Suprapubic skin (tissue), 4 donors: ENCODE data around the gene PCNT. TPM values are rescaled to one million over a fixed set of nuclear protein-coding genes. Genes with fewer than 3 reads are reported as not detected.
"Not testable (repeated sequence)": the region's sequence is repeated elsewhere in the genome, so short reads cannot be mapped to it uniquely, and the experiment has no call there.

ENCODE experiments used
- DNase-seq, 2 donors: peaks; one replicate each; pipeline ENCODE4 v3.0.0-alpha.2; 2019; ENCODE audit warnings: low spot score in 2 of 2
- H3K27ac ChIP-seq: fragments of 200-600 bp; sonication (generic); one replicate; pipeline ENCODE4 v1.5.1; 2019
- H3K27me3 ChIP-seq: fragments of 200-600 bp; sonication (generic); one replicate; pipeline ENCODE4 v1.5.1; 2019
- H3K36me3 ChIP-seq: fragments of 200-600 bp; sonication (generic); one replicate; pipeline ENCODE4 v1.5.1; 2019
- H3K4me1 ChIP-seq: fragments of 200-600 bp; sonication (generic); one replicate; pipeline ENCODE4 v1.5.1; 2019
- H3K4me3 ChIP-seq: fragments of 200-600 bp; sonication (generic); one replicate; pipeline ENCODE4 v1.5.1; 2019; ENCODE audit warnings: mild to moderate bottlenecking
- H3K9me3 ChIP-seq: fragments of 200-600 bp; sonication (generic); one replicate; pipeline ENCODE4 v1.5.1; 2019
- EP300 ChIP-seq: sonication (generic); formaldehyde crosslinking; IDR thresholded peaks from one replicate; pipeline ENCODE4 v1.6.1; 2017; ENCODE audit warnings: antibody characterized with exemption
- POLR2A ChIP-seq, 2 donors: fragments of 450-650 bp; IDR thresholded peaks; one replicate each; pipeline ENCODE4 v1.6.1; 2017; ENCODE audit warnings: antibody characterized with exemption in 2 of 2, mild to moderate bottlenecking in 2 of 2, moderate library complexity in 2 of 2
- POLR2AphosphoS5 ChIP-seq, 3 donors: sonication (generic); formaldehyde crosslinking; IDR thresholded peaks; one replicate each; pipeline ENCODE4 v1.6.1; 2017; ENCODE audit warnings: antibody characterized with exemption in 3 of 3
- WGBS: methylation state at CpG from one replicate; pipeline ENCODE4 v1.1.5; 2018; 5-methylcytosine and 5-hydroxymethylcytosine counted together
- total RNA-seq, 4 donors: library from RNA; depleted of rRNA; stranded (reverse); fragments of >200 nt; gene quantifications; one replicate each; pipeline ENCODE4 v1.1.0, GENCODE V29; 2016
- TF ChIP-seq, protein P1 (sequence below), 2 donors: fragments of 200-600 bp in 1 of 2; fragments of 450-650 bp in 1 of 2; sonication (generic) in 1 of 2; IDR thresholded peaks; one replicate each; pipeline ENCODE4 v1.5.1; 2016 to 2019; ENCODE audit warnings: antibody characterized with exemption in 2 of 2, mild to moderate bottlenecking in 1 of 2, moderate library complexity in 1 of 2

Gene PCNT
- total RNA-seq, 4 donors from 2014 or later = 27.4 to 65.2 (median 47.0) TPM

DNA sequence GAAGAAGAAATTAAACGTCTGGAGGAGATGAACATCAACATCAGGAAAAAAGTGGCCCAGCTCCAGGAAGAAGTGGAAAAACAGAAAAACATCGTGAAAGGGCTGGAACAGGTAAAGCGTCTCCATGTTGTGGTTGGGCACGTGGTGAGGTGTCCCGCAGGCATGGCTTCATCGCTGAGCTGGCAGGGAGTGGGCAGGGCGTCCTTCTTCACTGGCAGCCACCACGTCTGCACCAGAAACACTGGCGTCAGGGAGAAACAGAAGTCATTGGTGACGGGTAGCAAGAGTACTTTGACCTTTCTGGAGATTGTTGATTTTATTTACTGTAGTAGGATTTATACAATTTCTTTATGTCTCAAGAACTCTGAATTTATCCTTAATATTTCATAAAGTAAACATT, 75.7 kb downstream of the PCNT start:
- TF ChIP-seq, protein P1, sequence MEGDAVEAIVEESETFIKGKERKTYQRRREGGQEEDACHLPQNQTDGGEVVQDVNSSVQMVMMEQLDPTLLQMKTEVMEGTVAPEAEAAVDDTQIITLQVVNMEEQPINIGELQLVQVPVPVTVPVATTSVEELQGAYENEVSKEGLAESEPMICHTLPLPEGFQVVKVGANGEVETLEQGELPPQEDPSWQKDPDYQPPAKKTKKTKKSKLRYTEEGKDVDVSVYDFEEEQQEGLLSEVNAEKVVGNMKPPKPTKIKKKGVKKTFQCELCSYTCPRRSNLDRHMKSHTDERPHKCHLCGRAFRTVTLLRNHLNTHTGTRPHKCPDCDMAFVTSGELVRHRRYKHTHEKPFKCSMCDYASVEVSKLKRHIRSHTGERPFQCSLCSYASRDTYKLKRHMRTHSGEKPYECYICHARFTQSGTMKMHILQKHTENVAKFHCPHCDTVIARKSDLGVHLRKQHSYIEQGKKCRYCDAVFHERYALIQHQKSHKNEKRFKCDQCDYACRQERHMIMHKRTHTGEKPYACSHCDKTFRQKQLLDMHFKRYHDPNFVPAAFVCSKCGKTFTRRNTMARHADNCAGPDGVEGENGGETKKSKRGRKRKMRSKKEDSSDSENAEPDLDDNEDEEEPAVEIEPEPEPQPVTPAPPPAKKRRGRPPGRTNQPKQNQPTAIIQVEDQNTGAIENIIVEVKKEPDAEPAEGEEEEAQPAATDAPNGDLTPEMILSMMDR (IDR thresholded peaks at IDR 0.05) = no peak
- no peak for TF ChIP-seq EP300
- no peak for TF ChIP-seq POLR2AphosphoS5 (IDR thresholded peaks at IDR 0.05)
- no peak for TF ChIP-seq POLR2A (IDR thresholded peaks at IDR 0.05)
- no peak for DNase-seq
- Histone ChIP-seq H3K4me1 (no peaks in the 10 kb centered on the region), H3K9me3 (no peaks in the 10 kb centered on the region), H3K27me3 (no peaks in the 10 kb centered on the region), H3K27ac (no peak overlapping the region), H3K4me3 (no peak overlapping the region), H3K36me3 (peaks cover 78% of the 10 kb centered on the region)
- WGBS = 76% methylated on average over 10 of the region's 10 CpGs

DNA sequence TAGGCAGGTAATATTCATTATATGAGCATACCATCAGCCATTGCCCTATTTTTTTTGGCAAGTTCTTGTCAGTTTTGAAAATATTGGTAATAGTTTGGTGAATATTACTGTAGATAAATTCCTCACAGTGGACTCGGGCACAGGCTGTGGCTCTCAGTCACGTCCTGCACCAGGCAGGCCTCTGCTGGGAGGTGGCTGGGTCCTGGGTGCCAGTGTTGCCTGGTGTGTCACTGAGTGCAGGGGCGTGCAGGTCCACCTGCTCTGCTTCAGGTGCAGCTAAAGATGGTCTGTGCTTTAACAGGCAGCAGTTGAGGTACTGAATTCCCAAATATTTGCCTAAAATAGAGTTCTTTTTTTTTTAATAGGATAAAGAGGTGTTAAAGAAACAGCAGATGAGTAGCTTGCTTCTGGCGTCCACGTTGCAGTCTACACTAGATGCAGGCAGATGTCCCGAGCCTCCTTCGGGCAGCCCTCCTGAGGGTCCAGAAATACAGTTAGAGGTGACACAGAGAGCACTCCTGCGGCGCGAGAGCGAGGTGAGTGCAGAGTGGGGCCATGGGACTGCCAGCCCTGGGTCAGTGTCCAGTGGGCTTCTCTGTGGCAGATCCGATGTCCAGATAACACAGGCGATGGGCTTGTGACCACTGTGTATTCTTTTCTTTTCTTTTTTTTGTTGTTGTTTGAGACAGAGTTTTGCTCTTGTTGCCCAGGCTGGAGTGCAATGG, 77.4 kb downstream of the PCNT start:
- no peaks in the 10 kb centered on the region for H3K27me3 ChIP-seq
- H3K9me3 ChIP-seq = no peaks in the 10 kb centered on the region
- WGBS = 96% methylated on average over 13 of the region's 13 CpGs
- H3K4me3 ChIP-seq = no peak overlapping the region
- H3K27ac ChIP-seq = no peak overlapping the region
- no peak for DNase-seq
- peaks cover 78% of the 10 kb centered on the region for H3K36me3 ChIP-seq
- TF ChIP-seq EP300 (no peak), POLR2AphosphoS5 (IDR thresholded peaks at IDR 0.05) (no peak)
- TF ChIP-seq, protein P1 (IDR thresholded peaks at IDR 0.05) = no peak
- no peaks in the 10 kb centered on the region for H3K4me1 ChIP-seq

DNA sequence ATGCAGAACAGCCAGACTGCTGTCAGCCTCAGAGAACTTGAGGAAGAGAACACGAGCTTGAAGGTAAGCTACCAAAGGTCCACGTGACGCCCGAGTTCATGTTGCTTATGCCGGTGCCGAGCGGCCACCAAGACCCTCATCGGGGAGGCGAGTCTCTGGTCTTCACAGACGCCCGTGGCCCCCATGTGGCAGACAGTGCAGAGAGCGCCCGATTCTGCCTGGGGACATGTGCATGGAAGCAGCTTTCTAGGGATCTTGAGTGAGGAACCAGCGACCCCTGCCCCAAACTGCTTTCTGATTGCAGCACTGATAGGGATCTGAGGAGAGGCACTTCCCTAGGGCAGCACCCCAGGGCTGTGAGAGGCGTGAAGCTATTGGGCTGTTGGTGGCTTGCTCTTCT, 78.5 kb downstream of the PCNT start:
- Histone ChIP-seq H3K9me3 (no peaks in the 10 kb centered on the region), H3K36me3 (peaks cover 70% of the 10 kb centered on the region)

DNA sequence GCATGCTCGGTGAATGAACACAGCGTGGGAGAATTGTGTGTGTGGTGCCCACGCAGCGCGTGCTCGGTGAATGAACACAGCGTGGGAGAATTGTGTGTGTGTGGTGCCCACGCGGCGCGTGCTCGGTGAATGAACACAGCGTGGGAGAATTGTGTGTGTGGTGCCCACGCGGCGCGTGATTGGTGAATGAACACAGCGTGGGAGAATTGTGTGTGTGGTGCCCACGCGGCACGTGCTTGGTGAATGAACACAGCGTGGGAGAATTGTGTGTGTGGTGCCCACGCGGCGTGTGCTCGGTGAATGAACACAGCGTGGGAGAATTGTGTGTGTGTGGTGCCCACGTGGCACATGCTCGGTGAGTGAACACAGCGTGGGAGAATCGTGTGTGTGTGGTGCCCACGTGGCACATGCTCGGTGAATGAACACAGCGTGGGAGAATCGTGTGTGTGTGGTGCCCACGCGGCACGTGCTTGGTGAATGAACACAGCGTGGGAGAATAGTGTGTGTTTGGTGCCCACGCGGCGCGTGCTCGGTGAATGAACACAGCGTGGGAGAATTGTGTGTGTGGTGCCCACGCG, 79.4 kb downstream of the PCNT start:
- not testable (repeated sequence) for H3K9me3 ChIP-seq, H3K27ac ChIP-seq, DNase-seq, H3K4me1 ChIP-seq, H3K27me3 ChIP-seq, H3K4me3 ChIP-seq
- H3K36me3 ChIP-seq = peaks cover 61% of the 10 kb centered on the region
- WGBS = 93% methylated on average over 47 of the region's 47 CpGs

More for the DNA sequence above, 78.5 kb downstream of the PCNT start:
- no peak overlapping the region for H3K4me3 ChIP-seq
- DNase-seq = no peak
- WGBS = 87% methylated on average over 14 of the region's 15 CpGs
- no peaks in the 10 kb centered on the region for H3K4me1 ChIP-seq
- H3K27ac ChIP-seq = no peak overlapping the region
- TF ChIP-seq, protein P1 (IDR thresholded peaks at IDR 0.05) = no peak
- TF ChIP-seq EP300 = no peak
- TF ChIP-seq POLR2AphosphoS5 (IDR thresholded peaks at IDR 0.05) = no peak
- TF ChIP-seq POLR2A (IDR thresholded peaks at IDR 0.05) = no peak
- no peaks in the 10 kb centered on the region for H3K27me3 ChIP-seq

DNA sequence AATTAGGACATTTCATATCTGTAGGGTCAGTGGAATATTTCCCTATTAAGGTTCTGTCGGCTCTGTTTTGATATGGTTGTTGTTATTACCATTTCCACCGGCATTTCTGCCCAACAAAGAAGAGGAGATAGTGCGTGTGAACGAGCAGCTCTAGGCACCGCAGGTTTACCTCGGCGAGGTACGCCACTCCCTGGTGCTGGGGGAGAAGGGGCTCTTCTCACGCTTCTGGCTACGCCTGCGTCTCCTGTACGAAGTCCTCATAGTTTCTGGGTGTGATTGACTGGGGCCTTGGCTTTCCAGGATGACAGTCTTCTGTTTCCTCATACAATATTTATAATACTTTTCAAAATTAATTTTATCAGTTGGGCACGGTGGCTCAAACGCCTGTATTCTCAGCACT, 80.3 kb downstream of the PCNT start:
- Histone ChIP-seq H3K4me3 (no peak overlapping the region), H3K4me1 (no peaks in the 10 kb centered on the region), H3K36me3 (peaks cover 53% of the 10 kb centered on the region), H3K9me3 (no peaks in the 10 kb centered on the region), H3K27ac (no peak overlapping the region), H3K27me3 (no peaks in the 10 kb centered on the region)
- DNase-seq = no peak
- WGBS = 96% methylated on average over 14 of the region's 14 CpGs
- no peak for TF ChIP-seq POLR2AphosphoS5 (IDR thresholded peaks at IDR 0.05)
- TF ChIP-seq, protein P1 (IDR thresholded peaks at IDR 0.05) = no peak
- TF ChIP-seq POLR2A (IDR thresholded peaks at IDR 0.05) = no peak
- no peak for TF ChIP-seq EP300
